ENCODE measurements around the gene PIP5K1A.

Gene PIP5K1A

GRCh38 chr1:151289991-151290708, 91.8 kb downstream of the PIP5K1A start:
- TF ChIP-seq REST (IDR thresholded peaks at IDR 0.05; ENCODE audit: insufficient read depth in 1 of 2, low read depth in 2 of 2, low read length in 2 of 2) (no peak), POLR2AphosphoS5 (IDR thresholded peaks at IDR 0.05; ENCODE audit: low read depth, low read length) (no peak; the same call in 1 of the 2 replicates), TAF1 (IDR thresholded peaks at IDR 0.05; ENCODE audit: borderline replicate concordance, insufficient read depth, low read length) (no peak), SIN3A (IDR thresholded peaks at IDR 0.05; ENCODE audit: borderline replicate concordance, insufficient read depth, low read length) (no peak), FOXP2 (optimal IDR thresholded peaks at IDR 0.05; ENCODE audit: borderline replicate concordance, extremely low read depth, extremely low read length, insufficient read depth) (no peak)

GRCh38 chr1:151290709-151291303, 92.5 kb downstream of the PIP5K1A start:
- TF ChIP-seq REST (IDR thresholded peaks at IDR 0.05; ENCODE audit: insufficient read depth in 1 of 2, low read depth in 2 of 2, low read length in 2 of 2) (no peak), TAF1 (IDR thresholded peaks at IDR 0.05; ENCODE audit: borderline replicate concordance, insufficient read depth, low read length) (no peak), SIN3A (IDR thresholded peaks at IDR 0.05; ENCODE audit: borderline replicate concordance, insufficient read depth, low read length) (no peak), FOXP2 (optimal IDR thresholded peaks at IDR 0.05; ENCODE audit: borderline replicate concordance, extremely low read depth, extremely low read length, insufficient read depth) (no peak)

GRCh38 chr1:151292207-151293030, 94.1 kb downstream of the PIP5K1A start:
- TF ChIP-seq FOXP2 (optimal IDR thresholded peaks at IDR 0.05; ENCODE audit: borderline replicate concordance, extremely low read depth, extremely low read length, insufficient read depth): no peak
- no peak for TF ChIP-seq SIN3A (IDR thresholded peaks at IDR 0.05; ENCODE audit: borderline replicate concordance, insufficient read depth, low read length)
- TF ChIP-seq POLR2AphosphoS5 (IDR thresholded peaks at IDR 0.05; ENCODE audit: low read depth, low read length): peak; percentile 40

- no peak for TF ChIP-seq SIN3A (IDR thresholded peaks at IDR 0.05; ENCODE audit: borderline replicate concordance, insufficient read depth, low read length)
Measured at GRCh38 chr1:151293093-151293492, 94.7 kb downstream of the PIP5K1A start.

- TF ChIP-seq SIN3A (IDR thresholded peaks at IDR 0.05; ENCODE audit: borderline replicate concordance, insufficient read depth, low read length): no peak
- TF ChIP-seq REST (IDR thresholded peaks at IDR 0.05; ENCODE audit: insufficient read depth in 1 of 2, low read depth in 2 of 2, low read length in 2 of 2): no peak
- no peak for TF ChIP-seq TAF1 (IDR thresholded peaks at IDR 0.05; ENCODE audit: borderline replicate concordance, insufficient read depth, low read length)
- no peak for TF ChIP-seq POLR2AphosphoS5 (IDR thresholded peaks at IDR 0.05; ENCODE audit: low read depth, low read length)
- TF ChIP-seq FOXP2 (optimal IDR thresholded peaks at IDR 0.05; ENCODE audit: borderline replicate concordance, extremely low read depth, extremely low read length, insufficient read depth): no peak
Measured at GRCh38 chr1:151294742-151295462, 96.5 kb downstream of the PIP5K1A start.
